SK-N-SH treated with all-trans-retinoic acid at 6 μM for 48 hours (cell line): ENCODE measurements around the gene COL17A1.

Experiments used
- ARNTL ChIP-seq: fragments of 450-650 bp; formaldehyde crosslinking; IDR thresholded peaks from 2 replicates; pipeline ENCODE4 v1.5.0; 2020; ENCODE audit warnings: low read depth, mild to moderate bottlenecking, moderate library complexity, borderline replicate concordance
- CSDC2 ChIP-seq: fragments of 250-450 bp; sonication (Bioruptor Pico); IDR thresholded peaks from 2 replicates; pipeline ENCODE4 v1.5.0; 2020; ENCODE audit warnings: mild to moderate bottlenecking, moderate library complexity
- CSRNP3 ChIP-seq: fragments of 250-450 bp; sonication (Bioruptor Pico); IDR thresholded peaks from 2 replicates; pipeline ENCODE4 v1.5.1; 2021; ENCODE audit warnings: mild to moderate bottlenecking, moderate library complexity
- GLIS3 ChIP-seq: fragments of 250-450 bp; sonication (Bioruptor Pico); IDR thresholded peaks from 2 replicates; pipeline ENCODE4 v1.5.0; 2020; ENCODE audit warnings: mild to moderate bottlenecking, moderate library complexity
- ISL1 ChIP-seq: fragments of 250-450 bp; sonication (Bioruptor Pico); IDR thresholded peaks from 2 replicates; pipeline ENCODE4 v2.1.2; 2022; ENCODE audit warnings: mild to moderate bottlenecking, moderate library complexity
- OSR1 ChIP-seq: fragments of 250-450 bp; sonication (Bioruptor Pico); IDR thresholded peaks from 2 replicates; pipeline ENCODE4 v1.8.0; 2022; ENCODE audit warnings: moderate library complexity, mild to moderate bottlenecking, inconsistent platforms
- POU6F1 ChIP-seq: fragments of 250-450 bp; sonication (Bioruptor Pico); IDR thresholded peaks from 2 replicates; pipeline ENCODE4 v1.8.0; 2021; ENCODE audit warnings: low read depth, mild to moderate bottlenecking, moderate library complexity, borderline replicate concordance
- PPARA ChIP-seq: fragments of 250-450 bp; sonication (Bioruptor Pico); IDR thresholded peaks from 2 replicates; pipeline ENCODE4 v1.5.0; 2020; ENCODE audit warnings: mild to moderate bottlenecking, borderline replicate concordance
- TOX ChIP-seq: fragments of 250-450 bp; sonication (Bioruptor Pico); IDR thresholded peaks from 2 replicates; pipeline ENCODE4 v1.8.0; 2021; ENCODE audit warnings: mild to moderate bottlenecking, moderate library complexity, borderline replicate concordance
- TSHZ2 ChIP-seq: fragments of 250-450 bp; sonication (Bioruptor Pico); IDR thresholded peaks from 2 replicates; pipeline ENCODE4 v1.5.0; 2020; ENCODE audit warnings: mild to moderate bottlenecking, moderate library complexity
- ZFP3 ChIP-seq: fragments of 250-450 bp; sonication (Bioruptor Pico); IDR thresholded peaks from 2 replicates; pipeline ENCODE4 v1.5.0; 2020; ENCODE audit warnings: mild to moderate bottlenecking, moderate library complexity
- ZFP30 ChIP-seq: fragments of 450-650 bp; formaldehyde crosslinking; IDR thresholded peaks from 2 replicates; pipeline ENCODE4 v1.5.0; 2022; ENCODE audit warnings: mild to moderate bottlenecking, moderate library complexity
- ZNF70 ChIP-seq: fragments of 450-650 bp; formaldehyde crosslinking; IDR thresholded peaks from 2 replicates; pipeline ENCODE4 v1.5.0; 2020; ENCODE audit warnings: mild to moderate bottlenecking, moderate library complexity
- ZNF8 ChIP-seq: fragments of 450-650 bp; formaldehyde crosslinking; IDR thresholded peaks from 2 replicates; pipeline ENCODE4 v1.5.0; 2020; ENCODE audit warnings: mild to moderate bottlenecking, moderate library complexity

GRCh38 chr10:104037261-104037951, 48.3 kb downstream of the COL17A1 start:
- TF ChIP-seq CSRNP3 (CRISPR knock-in tag): no peak
- TF ChIP-seq ZNF70 (CRISPR knock-in tag): no peak
- no peak for TF ChIP-seq TSHZ2 (CRISPR knock-in tag)
- TF ChIP-seq POU6F1 (CRISPR knock-in tag): no peak
- TF ChIP-seq TOX: no peak
- no peak for TF ChIP-seq ARNTL (CRISPR knock-in tag)
- no peak for TF ChIP-seq ZNF8 (CRISPR knock-in tag)
- no peak for TF ChIP-seq ZFP3 (CRISPR knock-in tag)
- no peak for TF ChIP-seq ISL1 (CRISPR knock-in tag)
- TF ChIP-seq GLIS3 (CRISPR knock-in tag): no peak
- no peak for TF ChIP-seq PPARA (CRISPR knock-in tag)
- TF ChIP-seq ZFP30 (CRISPR knock-in tag): no peak
- TF ChIP-seq OSR1 (CRISPR knock-in tag): no peak
- no peak for TF ChIP-seq CSDC2 (CRISPR knock-in tag)
